ENCODE results near the gene FOXF1.

The FOXF1 gene

GRCh38 chr16:86530251-86531190 lies 20.2 kb downstream of the FOXF1 start:
- in situ Hi-C loops (cut with MboI; ENCODE audit: low sequenced_read_pairs) = no loop called here

- in situ Hi-C loops (cut with MboI; ENCODE audit: low sequenced_read_pairs) = no loop called here
Observed at GRCh38 chr16:86531191-86531545, 20.8 kb downstream of the FOXF1 start.

- in situ Hi-C loops (cut with MboI; ENCODE audit: low sequenced_read_pairs) = no loop called here
Observed at GRCh38 chr16:86531641-86532525, 21.6 kb downstream of the FOXF1 start.

GRCh38 chr16:86532526-86532815 lies 22.1 kb downstream of the FOXF1 start:
- in situ Hi-C loops (cut with MboI; ENCODE audit: low sequenced_read_pairs) = no loop called here

- in situ Hi-C loops (cut with MboI; ENCODE audit: low sequenced_read_pairs) = no loop called here
Observed at GRCh38 chr16:86533076-86533475, 22.7 kb downstream of the FOXF1 start.

GRCh38 chr16:86533767-86534351 lies 23.5 kb downstream of the FOXF1 start:
- in situ Hi-C loops (cut with MboI; ENCODE audit: low sequenced_read_pairs) = no loop called here

- in situ Hi-C loops (cut with MboI; ENCODE audit: low sequenced_read_pairs) = no loop called here
Observed at GRCh38 chr16:86534779-86535615, 24.7 kb downstream of the FOXF1 start.

- in situ Hi-C loops (cut with MboI; ENCODE audit: low sequenced_read_pairs) = no loop called here
Observed at GRCh38 chr16:86536621-86537020, 26.3 kb downstream of the FOXF1 start.

GRCh38 chr16:86537486-86537885 lies 27.2 kb downstream of the FOXF1 start:
- in situ Hi-C loops (cut with MboI; ENCODE audit: low sequenced_read_pairs) = no loop called here

GRCh38 chr16:86538196-86538780 lies 28.0 kb downstream of the FOXF1 start:
- in situ Hi-C loops (cut with MboI; ENCODE audit: low sequenced_read_pairs) = no loop called here

- in situ Hi-C loops (cut with MboI; ENCODE audit: low sequenced_read_pairs) = no loop called here
Observed at GRCh38 chr16:86540894-86541293, 30.6 kb downstream of the FOXF1 start.

GRCh38 chr16:86541560-86541959 lies 31.2 kb downstream of the FOXF1 start:
- in situ Hi-C loops (cut with MboI; ENCODE audit: low sequenced_read_pairs) = no loop called here

GRCh38 chr16:86542756-86543750 lies 32.7 kb downstream of the FOXF1 start:
- in situ Hi-C loops (cut with MboI; ENCODE audit: low sequenced_read_pairs) = no loop called here

GRCh38 chr16:86545481-86545880 lies 35.2 kb downstream of the FOXF1 start:
- in situ Hi-C loops (cut with MboI; ENCODE audit: low sequenced_read_pairs) = no loop called here

- in situ Hi-C loops (cut with MboI; ENCODE audit: low sequenced_read_pairs) = no loop called here
Observed at GRCh38 chr16:86545954-86546637, 35.8 kb downstream of the FOXF1 start.

- in situ Hi-C loops (cut with MboI; ENCODE audit: low sequenced_read_pairs) = no loop called here
Observed at GRCh38 chr16:86546638-86547013, 36.3 kb downstream of the FOXF1 start.

- in situ Hi-C loops (cut with MboI; ENCODE audit: low sequenced_read_pairs) = no loop called here
Observed at GRCh38 chr16:86547286-86547685, 37.0 kb downstream of the FOXF1 start.

GRCh38 chr16:86549076-86549892 lies 39.0 kb downstream of the FOXF1 start:
- in situ Hi-C loops (cut with MboI; ENCODE audit: low sequenced_read_pairs) = no loop called here

All from HL-60/S4 treated with retinoic acid at 250 ng/mL for 4 days and 3 days (cell line).